IMR-90 (cell line): ENCODE data around the gene MPZL1. TPM values are rescaled to one million over a fixed set of nuclear protein-coding genes. Genes with fewer than 3 reads are reported as not detected.

Experiments used
- ATAC-seq: fragments of 200-7000 bp; cut with Tn5 transposase; 2 replicates; pipeline ENCODE4 v1.9.1; 2020; ENCODE audit warnings: low read depth, mild to moderate bottlenecking, moderate library complexity
- BruUV-seq: library from RNA; stranded (reverse); fragments of 400-500 nt; replicated peaks from 2 replicates; lab custom pipeline; 2021; lab: Mats Ljungman, UMichigan
- CTCF ChIA-PET: fragments of 300-600 bp; formaldehyde crosslinking; extraction: SDS; loops from one replicate; lab custom pipeline; 2021; ENCODE audit warnings: antibody characterized with exemption; lab: Yijun Ruan, JAX
- POLR2A ChIA-PET: fragments of 300-600 bp; sonication (Branson Sonifier 250); formaldehyde crosslinking; loops from one replicate; lab custom pipeline; 2022; ENCODE audit warnings: antibody characterized with exemption; ENCODE audit not compliant: unreplicated experiment; lab: Charles Lee
- DNase-seq: peaks from one replicate; pipeline ENCODE4 v3.0.0; 2013
- H2AFZ ChIP-seq: replicated peaks from 2 replicates; pipeline ENCODE3; 2013; ENCODE audit warnings: low read length, mild to moderate bottlenecking; ENCODE audit not compliant: poor library complexity
- H2AK5ac ChIP-seq: 2 replicates; pipeline ENCODE4 v1.6.1; 2013; ENCODE audit warnings: low read depth, low read length, inconsistent platforms
- H2AK9ac ChIP-seq: replicated peaks from 2 replicates; pipeline ENCODE3; 2013; ENCODE audit warnings: mild to moderate bottlenecking, low read depth, low read length, moderate library complexity; ENCODE audit not compliant: poor library complexity
- H2BK120ac ChIP-seq: 2 replicates; pipeline ENCODE4 v1.6.1; 2013; ENCODE audit warnings: low read depth, low read length, inconsistent platforms
- H2BK15ac ChIP-seq: 3 replicates; pipeline ENCODE4 v1.6.1; 2013; ENCODE audit warnings: low read depth, low read length, inconsistent platforms
- H2BK20ac ChIP-seq: 2 replicates; pipeline ENCODE4 v1.6.1; 2013; ENCODE audit warnings: low read depth, mild to moderate bottlenecking, inconsistent platforms, low read length, moderate library complexity
- H2BK5ac ChIP-seq: 2 replicates; pipeline ENCODE4 v1.6.1; 2013; ENCODE audit warnings: mild to moderate bottlenecking, low read depth, low read length, inconsistent platforms; ENCODE audit not compliant: poor library complexity, severe bottlenecking
- H3K14ac ChIP-seq: replicated peaks from 2 replicates; pipeline ENCODE4 v1.6.1; 2013; ENCODE audit warnings: low read depth, low read length, inconsistent platforms
- H3K18ac ChIP-seq: 2 replicates; pipeline ENCODE4 v1.6.1; 2013; ENCODE audit warnings: low read depth, low read length, control low read depth
- H3K23ac ChIP-seq: 2 replicates; pipeline ENCODE4 v1.6.1; 2013; ENCODE audit warnings: low read depth, low read length, inconsistent platforms
- H3K27ac ChIP-seq: 2 replicates; pipeline ENCODE4 v1.5.1; 2013; ENCODE audit warnings: mild to moderate bottlenecking, control low read depth, low read length; ENCODE audit not compliant: insufficient read depth
- H3K27me3 ChIP-seq: 2 replicates; pipeline ENCODE4 v1.6.1; 2013; ENCODE audit warnings: low read length; ENCODE audit not compliant: control insufficient read depth, insufficient read depth
- H3K36me3 ChIP-seq: 2 replicates; pipeline ENCODE4 v1.6.1; 2013; ENCODE audit warnings: low read length, mixed read lengths; ENCODE audit not compliant: control insufficient read depth, insufficient read depth
- H3K4ac ChIP-seq: 2 replicates; pipeline ENCODE4 v1.6.1; 2013; ENCODE audit warnings: low read depth, low read length, inconsistent platforms
- H3K4me1 ChIP-seq: 2 replicates; pipeline ENCODE4 v1.6.1; 2013; ENCODE audit warnings: low read length, mixed read lengths; ENCODE audit not compliant: control insufficient read depth, insufficient read depth
- H3K4me2 ChIP-seq: 2 replicates; pipeline ENCODE4 v1.6.1; 2013; ENCODE audit warnings: low read depth, mild to moderate bottlenecking, control low read depth, low read length, moderate library complexity
- H3K4me3 ChIP-seq: 2 replicates; pipeline ENCODE4 v1.5.1; 2013; ENCODE audit warnings: low read depth, mild to moderate bottlenecking, control low read depth, low read length, moderate library complexity; ENCODE audit not compliant: insufficient read depth
- H3K56ac ChIP-seq: 2 replicates; pipeline ENCODE4 v1.6.1; 2013; ENCODE audit warnings: low read length, inconsistent platforms; ENCODE audit not compliant: insufficient read depth; ENCODE audit errors: extremely low read depth
- H3K79me1 ChIP-seq, 2 experiments: 2 replicates each; pipeline ENCODE4 v1.6.1; 2013; ENCODE audit warnings: low read length in 2 of 2, inconsistent platforms in 1 of 2, low read depth in 1 of 2
- H3K9ac ChIP-seq: 2 replicates; pipeline ENCODE4 v1.6.1; 2013; ENCODE audit warnings: low read depth, low read length, control low read depth
- H3K9me1 ChIP-seq: 2 replicates; pipeline ENCODE4 v1.6.1; 2013; ENCODE audit warnings: low read length, inconsistent platforms; ENCODE audit not compliant: insufficient read depth
- H3K9me3 ChIP-seq: 2 replicates; pipeline ENCODE4 v1.6.1; 2013; ENCODE audit warnings: low read length; ENCODE audit not compliant: control insufficient read depth, insufficient read depth
- H4K20me1 ChIP-seq: 2 replicates; pipeline ENCODE4 v1.6.1; 2013; ENCODE audit warnings: low read length, inconsistent platforms; ENCODE audit not compliant: insufficient read depth
- H4K5ac ChIP-seq: 2 replicates; pipeline ENCODE4 v1.6.1; 2013; ENCODE audit warnings: mild to moderate bottlenecking, low read depth, low read length, control low read depth
- H4K8ac ChIP-seq, 2 experiments: 2 replicates each; pipeline ENCODE4 v1.6.1; 2013; ENCODE audit warnings: low read depth in 2 of 2, low read length in 2 of 2, control low read depth in 1 of 2, inconsistent platforms in 1 of 2
- H4K91ac ChIP-seq: 2 replicates; pipeline ENCODE4 v1.6.1; 2013; ENCODE audit warnings: low read depth, low read length, inconsistent platforms; ENCODE audit not compliant: insufficient read depth
- CEBPB ChIP-seq: IDR thresholded peaks from 2 replicates; pipeline ENCODE4 v1.6.1; 2012; ENCODE audit warnings: low read depth, low read length, improper control_type of control experiment
- WGBS, 2 experiments: methylation state at CpG; one replicate each; pipeline versions ENCODE4 v1.1.5 to v1.1.7; 2013; ENCODE audit warnings: missing lambda C conversion rate in 2 of 2; ENCODE audit not compliant: insufficient read length in 1 of 2; ENCODE audit errors: extremely low coverage in 2 of 2; 5-methylcytosine and 5-hydroxymethylcytosine counted together
- dilution Hi-C: fragments of 300-500 bp; cut with HindIII; formaldehyde crosslinking; loops from one replicate; pipeline ENCODE4 v1.14.3; 2018; ENCODE audit warnings: low sequenced_read_pairs; ENCODE audit not compliant: unreplicated experiment
- in situ Hi-C: fragments of 300-500 bp; cut with MboI; formaldehyde crosslinking; loops from 3 replicates; pipeline ENCODE4 v1.14.3; 2019; ENCODE audit warnings: low sequenced_read_pairs, inconsistent platforms, mixed read lengths
- intact Hi-C: fragments of 100-400 bp; cut with micrococcal nuclease; formaldehyde crosslinking; loops from 2 replicates; pipeline ENCODE4 v1.10.0; 2022
- polyA plus RNA-seq, 3 experiments: library from polyadenylated mRNA; depleted of rRNA; stranded (reverse); fragments of >200 nt; gene quantifications; 2 replicates each; pipeline ENCODE4 v1.2.3, GENCODE V29; 2012; ENCODE audit warnings: low replicate concordance in 1 of 3
- total RNA-seq: library from RNA; depleted of rRNA; stranded (reverse); fragments of >200 nt; gene quantifications from 2 replicates; pipeline ENCODE4 v1.2.3, GENCODE V29; 2012

MPZL1 gene
- total and polyA plus RNA-seq, 2 of the 4 experiments (the other 2 are of a cell fraction) = 55.3 to 87.3 TPM

GRCh38 chr1:167765496-167765895 is 43.7 kb downstream of the MPZL1 start:
- Histone ChIP-seq H4K91ac (no peak overlapping the region), H2BK15ac (no peak overlapping the region), H3K4me1 (peaks cover 7% of the 10 kb centered on the region), H2BK5ac (no peak overlapping the region), H3K18ac (no peak overlapping the region), H3K4me3 (no peak overlapping the region), H3K56ac (no peak overlapping the region), H3K23ac (no peak overlapping the region), H4K20me1 (peaks cover 63% of the 10 kb centered on the region), H2AFZ (no peak overlapping the region), H2AK9ac (no peak overlapping the region), H3K27ac (no peak overlapping the region), H3K9me3 (no peaks in the 10 kb centered on the region), H4K5ac (no peak overlapping the region), H3K36me3 (peaks cover 20% of the 10 kb centered on the region), H2BK20ac (no peak overlapping the region), H3K14ac (no peak overlapping the region), H3K27me3 (no peaks in the 10 kb centered on the region), H3K4ac (no peak overlapping the region), H2BK120ac (no peak overlapping the region), H4K8ac (no peak overlapping the region), H3K79me1 (peaks cover 43 to 82% of the 10 kb centered on the region in 2 experiments), H2AK5ac (no peak overlapping the region), H3K4me2 (no peak overlapping the region), H3K9me1 (peaks cover 11% of the 10 kb centered on the region), H3K9ac (no peak overlapping the region)
- no CpG with 5 or more reads among the region's 6 CpGs for WGBS, 2 experiments
- in situ Hi-C loops (no loop called here), dilution Hi-C loops (no loop called here), intact Hi-C loops (no loop called here)
- ChIA-PET CTCF (no interaction called here), POLR2A (no interaction called here)
- ATAC-seq (no peak), DNase-seq (no peak)
- no TSS peak for BruUV-seq
- no peak for TF ChIP-seq CEBPB
